Endodermal cell (in vitro differentiated cells): ENCODE results near the gene PPM1M. TPM values are rescaled to one million over a fixed set of nuclear protein-coding genes. Genes with fewer than 3 reads are reported as not detected.
A peak's percentile ranks its signal among the peaks of the same experiment; 100 is the strongest.

Experiments
- DNase-seq: peaks from one replicate; pipeline ENCODE4 v3.0.0-alpha.2; 2017
- H3K27ac ChIP-seq: 2 replicates; pipeline ENCODE4 v1.5.1; 2013; ENCODE audit warnings: mild to moderate bottlenecking, low read depth, low read length, moderate library complexity
- H3K27me3 ChIP-seq: 2 replicates; pipeline ENCODE4 v1.6.1; 2013; ENCODE audit warnings: mild to moderate bottlenecking, low read length, moderate library complexity; ENCODE audit not compliant: insufficient read depth, control insufficient read depth, poor library complexity, severe bottlenecking
- H3K36me3 ChIP-seq: 2 replicates; pipeline ENCODE4 v1.7.0; 2013; ENCODE audit warnings: mild to moderate bottlenecking, low read length, moderate library complexity; ENCODE audit not compliant: control insufficient read depth, insufficient read depth
- H3K4me1 ChIP-seq: one replicate; pipeline ENCODE4 v1.7.0; 2013; ENCODE audit warnings: low read length; ENCODE audit not compliant: control insufficient read depth, insufficient read depth
- H3K4me3 ChIP-seq: 2 replicates; pipeline ENCODE4 v1.5.1; 2013; ENCODE audit warnings: mild to moderate bottlenecking, low read length, moderate library complexity
- H3K9ac ChIP-seq: 2 replicates; pipeline ENCODE4 v1.6.1; 2013; ENCODE audit warnings: mild to moderate bottlenecking, low read length, moderate library complexity; ENCODE audit not compliant: poor library complexity, severe bottlenecking; ENCODE audit errors: extremely low read depth
- H3K9me3 ChIP-seq: 2 replicates; pipeline ENCODE4 v1.6.1; 2013; ENCODE audit warnings: mild to moderate bottlenecking, low read length, moderate library complexity; ENCODE audit not compliant: control insufficient read depth
- H3K27ac Mint-ChIP-seq: 2 replicates; pipeline ENCODE4 v1.8.0; 2020; ENCODE audit warnings: mixed read lengths
- H3K27me3 Mint-ChIP-seq: 2 replicates; pipeline ENCODE4 v1.8.0; 2021; ENCODE audit warnings: mild to moderate bottlenecking, mixed read lengths; ENCODE audit not compliant: insufficient read depth
- H3K36me3 Mint-ChIP-seq: 2 replicates; pipeline ENCODE4 v1.8.0; 2020; ENCODE audit warnings: low read depth, mixed read lengths
- H3K4me1 Mint-ChIP-seq: 2 replicates; pipeline ENCODE4 v1.8.0; 2020; ENCODE audit warnings: mixed read lengths
- H3K4me3 Mint-ChIP-seq: 2 replicates; pipeline ENCODE4 v1.8.0; 2020; ENCODE audit warnings: mild to moderate bottlenecking, moderate library complexity, mixed read lengths
- H3K9me3 Mint-ChIP-seq: 2 replicates; pipeline ENCODE4 v1.8.0; 2020; ENCODE audit warnings: mild to moderate bottlenecking, mixed read lengths
- WGBS, 2 experiments: methylation state at CpG; one replicate each; pipeline versions ENCODE4 v1.1.5 to v1.1.7; 2013; ENCODE audit warnings: missing lambda C conversion rate in 2 of 2, mixed read lengths in 1 of 2; ENCODE audit not compliant: insufficient coverage in 1 of 2, insufficient read length in 1 of 2; 5-methylcytosine and 5-hydroxymethylcytosine counted together
- long read RNA-seq, 4 experiments: library from polyadenylated mRNA in 2 of 4; library from RNA in 1 of 4; library from capped mRNA in 1 of 4; stranded (forward) in 3 of 4; unstranded in 1 of 4; transcript quantifications; one replicate each; pipeline ENCODE4 v2.0.0, GENCODE V29; 2020 to 2021; ENCODE audit warnings: inconsistent platforms in 1 of 4
- polyA plus RNA-seq, 2 experiments: library from polyadenylated mRNA; stranded (reverse); fragments of 50-300 nt; gene quantifications; one replicate each; pipeline ENCODE4 v1.2.3, GENCODE V29; 2013
- total RNA-seq, 2 donors: library from RNA; stranded (reverse); fragmentation: NEBNext Ultra II Directional in 1 of 2; extraction: Animal tissue kit (Norgen Biotek cat#: 25700) in 1 of 2; gene quantifications; 2 replicates in 1 of 2; 3 replicates in 1 of 2; pipeline ENCODE4 v1.2.1, GENCODE V29; 2021
- TF ChIP-seq, protein P1 (sequence below): fragments of 200-600 bp; sonication (generic); conservative IDR thresholded peaks from 2 replicates; pipeline ENCODE4 v1.5.0; 2021; ENCODE audit warnings: antibody characterized with exemption, mild to moderate bottlenecking

Gene PPM1M
- 1 to 10 TPM; 6.7 to 6.8 TPM for total RNA-seq
- 4.8 TPM for polyA plus RNA-seq (2013, experiment 1 of 2)
- 3.8 TPM for polyA plus RNA-seq (2013, experiment 2 of 2)
- long read RNA-seq, experiment 1, partial matches to known transcripts = 2 of 8 reads
- long read RNA-seq, experiment 1, other reads (novel, unspliced or antisense) = 4 of 8 reads
- long read RNA-seq, experiment 2, partial matches to known transcripts = 1 of 8 reads
- long read RNA-seq, experiment 2, other reads (novel, unspliced or antisense) = 5 of 8 reads
- long read RNA-seq, experiment 3, transcript PPM1M-202 (10 exons, 2,193 nt) = major isoform, 12 of 19 reads
- long read RNA-seq, experiment 3, partial matches to known transcripts = 1 of 19 reads
- long read RNA-seq, experiment 3, other reads (novel, unspliced or antisense) = 6 of 19 reads
- long read RNA-seq, experiment 4, partial matches to known transcripts = 2 of 2 reads
- long read RNA-seq, experiment 4, other reads (novel, unspliced or antisense) = 0 of 2 reads

DNA sequence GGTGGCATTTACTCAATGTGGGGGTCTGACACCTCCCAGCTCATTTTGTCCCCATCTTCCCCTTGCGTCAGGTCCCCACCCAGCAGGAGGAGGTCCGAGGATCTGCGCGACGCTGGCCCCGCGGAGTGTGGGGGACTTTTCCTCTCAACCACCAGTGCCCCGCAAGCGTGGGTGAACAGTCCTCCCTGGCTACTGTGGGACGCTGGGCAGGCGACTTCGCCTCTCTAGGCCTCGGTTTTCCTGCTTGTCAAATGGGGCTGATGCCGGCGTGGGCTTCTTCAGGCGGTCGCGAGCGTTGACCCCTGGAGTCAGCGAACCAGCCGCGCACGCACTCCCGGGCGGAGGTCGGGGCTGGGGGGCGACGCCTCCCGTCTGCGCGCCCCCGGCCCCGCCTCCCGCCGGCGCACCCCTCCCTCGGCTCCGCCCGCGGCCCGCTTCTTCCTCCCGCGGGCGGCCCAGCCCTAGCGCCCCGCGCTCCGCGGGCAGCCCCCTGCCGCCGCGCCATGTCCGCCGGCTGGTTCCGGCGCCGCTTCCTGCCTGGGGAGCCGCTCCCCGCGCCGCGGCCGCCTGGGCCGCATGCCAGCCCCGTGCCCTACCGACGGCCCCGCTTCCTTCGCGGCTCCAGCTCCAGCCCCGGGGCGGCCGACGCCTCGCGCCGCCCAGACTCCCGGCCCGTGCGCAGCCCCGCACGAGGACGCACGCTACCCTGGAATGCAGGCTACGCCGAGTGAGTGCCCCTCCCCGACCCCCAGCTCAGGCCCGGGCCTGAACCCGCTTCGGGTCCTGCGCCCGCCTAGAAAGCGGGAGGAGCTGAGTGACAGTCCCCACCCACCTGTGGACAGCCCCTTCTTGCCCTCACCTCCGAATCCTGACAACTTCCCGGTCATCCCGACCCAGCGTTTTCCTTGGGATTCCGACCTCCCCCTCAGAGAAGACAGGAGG lies at the start of gene PPM1M:
TSS of gene PPM1M (plus strand) at position 438 of the 942 bp plus-strand sequence. CDS start at position 504, 66 bp downstream.
- Histone ChIP-seq H3K4me3 (peak within 1 kb of the TSS; percentile 75), H3K36me3 (peaks cover 5% of the 10 kb centered on the region), H3K27me3 (peaks cover 19% of the 10 kb centered on the region), H3K9me3 (no peaks in the 10 kb centered on the region), H3K27ac (no peak within 1 kb of the TSS), H3K9ac (peak within 1 kb of the TSS; percentile 41), H3K4me1 (no peaks in the 10 kb centered on the region)
- H3K27ac Mint-ChIP-seq = no peak within 1 kb of the TSS
- 4 to 6% methylated on average over 31 to 98 of the region's 98 CpGs for WGBS, 2 experiments
- peaks cover 5% of the 10 kb centered on the region for H3K4me1 Mint-ChIP-seq
- H3K27me3 Mint-ChIP-seq = peaks cover 41% of the 10 kb centered on the region
- TF ChIP-seq, protein P1, sequence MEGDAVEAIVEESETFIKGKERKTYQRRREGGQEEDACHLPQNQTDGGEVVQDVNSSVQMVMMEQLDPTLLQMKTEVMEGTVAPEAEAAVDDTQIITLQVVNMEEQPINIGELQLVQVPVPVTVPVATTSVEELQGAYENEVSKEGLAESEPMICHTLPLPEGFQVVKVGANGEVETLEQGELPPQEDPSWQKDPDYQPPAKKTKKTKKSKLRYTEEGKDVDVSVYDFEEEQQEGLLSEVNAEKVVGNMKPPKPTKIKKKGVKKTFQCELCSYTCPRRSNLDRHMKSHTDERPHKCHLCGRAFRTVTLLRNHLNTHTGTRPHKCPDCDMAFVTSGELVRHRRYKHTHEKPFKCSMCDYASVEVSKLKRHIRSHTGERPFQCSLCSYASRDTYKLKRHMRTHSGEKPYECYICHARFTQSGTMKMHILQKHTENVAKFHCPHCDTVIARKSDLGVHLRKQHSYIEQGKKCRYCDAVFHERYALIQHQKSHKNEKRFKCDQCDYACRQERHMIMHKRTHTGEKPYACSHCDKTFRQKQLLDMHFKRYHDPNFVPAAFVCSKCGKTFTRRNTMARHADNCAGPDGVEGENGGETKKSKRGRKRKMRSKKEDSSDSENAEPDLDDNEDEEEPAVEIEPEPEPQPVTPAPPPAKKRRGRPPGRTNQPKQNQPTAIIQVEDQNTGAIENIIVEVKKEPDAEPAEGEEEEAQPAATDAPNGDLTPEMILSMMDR = no peak
- H3K4me3 Mint-ChIP-seq = peak within 1 kb of the TSS; percentile 56
- peaks cover 7% of the 10 kb centered on the region for H3K36me3 Mint-ChIP-seq
- H3K9me3 Mint-ChIP-seq = peaks cover 2% of the 10 kb centered on the region
- DNase-seq = peak; percentile 88

- Histone ChIP-seq H3K9me3 (no peaks in the 10 kb centered on the region), H3K27me3 (no peaks in the 10 kb centered on the region), H3K36me3 (peaks cover 9% of the 10 kb centered on the region), H3K4me1 (peaks cover 9% of the 10 kb centered on the region), H3K9ac (no peak overlapping the region), H3K27ac (no peak overlapping the region), H3K4me3 (no peak overlapping the region)
- Mint-ChIP-seq H3K4me3 (no peak overlapping the region), H3K9me3 (no peaks in the 10 kb centered on the region), H3K27me3 (no peaks in the 10 kb centered on the region), H3K27ac (no peak overlapping the region), H3K36me3 (peaks cover 12% of the 10 kb centered on the region), H3K4me1 (peaks cover 14% of the 10 kb centered on the region)
- TF ChIP-seq, protein P1 = no peak
- whole genome bisulfite sequencing, 2 experiments = 90 to 94% methylated on average over 10 of the region's 10 CpGs
- no peak for DNase-seq
Measured at GRCh38 chr3:52195823-52196331, 49.7 kb upstream of the PPM1M start.

- no peak for DNase-seq
- Histone ChIP-seq H3K9ac (no peak overlapping the region), H3K4me3 (no peak overlapping the region), H3K27me3 (no peaks in the 10 kb centered on the region), H3K27ac (no peak overlapping the region), H3K4me1 (peaks cover 9% of the 10 kb centered on the region), H3K9me3 (no peaks in the 10 kb centered on the region), H3K36me3 (peaks cover 20% of the 10 kb centered on the region)
- no peaks in the 10 kb centered on the region for H3K9me3 Mint-ChIP-seq
- H3K4me1 Mint-ChIP-seq = peaks cover 14% of the 10 kb centered on the region
- TF ChIP-seq, protein P1 = no peak
- H3K27me3 Mint-ChIP-seq = no peaks in the 10 kb centered on the region
- no peak overlapping the region for H3K27ac Mint-ChIP-seq
- peak overlapping the region; percentile 94 for H3K4me3 Mint-ChIP-seq
- H3K36me3 Mint-ChIP-seq = peaks cover 22% of the 10 kb centered on the region
- WGBS, 2 experiments = 97 to 100% methylated on average over 3 of the region's 3 CpGs
Measured at GRCh38 chr3:52196977-52197376, 48.6 kb upstream of the PPM1M start.
